NCI-H510A (cell line): Measurements from ENCODE around the gene KLHL24.
"Not testable (repeated sequence)": the region's sequence is repeated elsewhere in the genome, so short reads cannot be mapped to it uniquely, and the experiment has no call there.

Experiments used
- DNase-seq: peaks from one replicate; lab custom pipeline; 2025; lab: John Stamatoyannopoulos, UW

KLHL24 gene

GRCh38 chr3:183635431-183636220, at the start of gene KLHL24:
Gene KLHL24, plus strand, starts transcription at chr3:183635623. Its CDS starts 14,734 bp downstream, at chr3:183650357.
- peak; percentile 87 for DNase-seq

- no peak for DNase-seq
Measured at GRCh38 chr3:183586477-183586876, 48.9 kb upstream of the KLHL24 start.

- no peak for DNase-seq
Measured at GRCh38 chr3:183587336-183587735, 48.1 kb upstream of the KLHL24 start.

GRCh38 chr3:183590442-183590841, 45.0 kb upstream of the KLHL24 start:
- no peak for DNase-seq

GRCh38 chr3:183591881-183592521, 43.4 kb upstream of the KLHL24 start:
- DNase-seq = no peak

- no peak for DNase-seq
Measured at GRCh38 chr3:183592821-183593220, 42.6 kb upstream of the KLHL24 start.

GRCh38 chr3:183594636-183595035, 40.8 kb upstream of the KLHL24 start:
- DNase-seq = no peak

- DNase-seq = no peak
Measured at GRCh38 chr3:183597959-183598358, 37.5 kb upstream of the KLHL24 start.

GRCh38 chr3:183611326-183611725, 24.1 kb upstream of the KLHL24 start:
- not testable (repeated sequence) for DNase-seq

GRCh38 chr3:183613366-183614285, 21.8 kb upstream of the KLHL24 start:
- DNase-seq = no peak

GRCh38 chr3:183618542-183618941, 16.9 kb upstream of the KLHL24 start:
- no peak for DNase-seq

GRCh38 chr3:183619010-183619409, 16.4 kb upstream of the KLHL24 start:
- DNase-seq = no peak

- DNase-seq = no peak
Measured at GRCh38 chr3:183619624-183620251, 15.7 kb upstream of the KLHL24 start.

GRCh38 chr3:183620252-183620628, 15.2 kb upstream of the KLHL24 start:
- no peak for DNase-seq

GRCh38 chr3:183622473-183622872, 12.9 kb upstream of the KLHL24 start:
- DNase-seq = not testable (repeated sequence)

- DNase-seq = no peak
Measured at GRCh38 chr3:183626877-183627594, 8.4 kb upstream of the KLHL24 start.

- peak; percentile 88 for DNase-seq
Measured at GRCh38 chr3:183629546-183630301, 5.7 kb upstream of the KLHL24 start.

GRCh38 chr3:183631715-183632114, 3.7 kb upstream of the KLHL24 start:
- DNase-seq = no peak

- DNase-seq = not testable (repeated sequence)
Measured at GRCh38 chr3:183632725-183633124, 2.7 kb upstream of the KLHL24 start.

GRCh38 chr3:183634707-183635106, 716 bp upstream of the KLHL24 start:
- DNase-seq = no peak

- DNase-seq = no peak
Measured at GRCh38 chr3:183635107-183635430, 354 bp upstream of the KLHL24 start.
